ENCODE data around the gene TAS2R1. TPM values are rescaled to one million over a fixed set of nuclear protein-coding genes. Genes with fewer than 3 reads are reported as not detected.

The TAS2R1 gene
- total RNA-seq, 1 donor from 2014 or later, result not detected

DNA sequence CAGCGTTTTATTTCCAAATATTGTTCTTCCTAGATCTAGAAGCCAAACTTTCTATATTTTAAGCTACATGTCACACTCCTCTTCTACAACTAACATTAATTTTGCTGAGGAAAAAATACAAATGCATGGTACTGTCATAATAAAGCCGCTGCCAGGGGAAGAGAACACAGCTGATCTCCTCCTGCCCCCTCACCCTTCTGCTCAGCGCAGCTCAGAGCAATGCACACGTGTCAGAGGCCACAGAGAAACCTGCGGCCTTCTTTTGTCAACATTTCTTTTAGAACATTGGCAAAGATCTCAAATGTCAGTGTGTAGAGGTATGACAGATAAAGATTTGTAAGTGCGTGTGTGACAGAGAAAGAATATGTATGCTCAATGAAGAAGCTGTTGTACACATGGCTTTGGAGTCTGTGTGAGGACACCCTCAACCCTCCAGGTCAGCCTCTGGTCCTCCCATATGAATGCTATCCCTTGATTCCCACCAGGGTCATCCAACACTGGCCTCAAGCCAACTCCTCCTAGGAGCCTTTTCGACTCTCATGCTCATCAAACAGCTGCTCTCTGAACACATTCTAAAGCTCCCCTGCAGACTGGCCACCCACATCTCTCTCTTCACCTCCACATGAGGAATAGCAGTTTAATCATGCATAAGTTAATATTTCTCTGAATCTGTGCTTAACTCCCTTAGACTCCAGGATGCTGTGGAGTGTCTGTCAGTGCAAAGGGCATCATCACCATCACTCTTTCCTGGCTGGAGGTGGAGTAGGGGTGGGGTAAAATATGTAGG lies 40.9 kb downstream of the TAS2R1 start:
- intact Hi-C loops (cut with micrococcal nuclease), result no loop called here
- H3K36me3 ChIP-seq, result no peaks in the 10 kb centered on the region
- no peak overlapping the region for H3K27ac ChIP-seq (replicated peaks)
- no peak overlapping the region for H3K4me3 ChIP-seq
- TF ChIP-seq CTCF (IDR thresholded peaks at IDR 0.05; ENCODE audit: borderline replicate concordance), result no peak
- no peaks in the 10 kb centered on the region for H3K4me1 ChIP-seq
- no peak for DNase-seq
- H3K9me3 ChIP-seq (replicated peaks), result no peaks in the 10 kb centered on the region
- no peaks in the 10 kb centered on the region for H3K27me3 ChIP-seq (ENCODE audit: low read depth)

GRCh38 chr5:9588254-9588653 lies 41.9 kb downstream of the TAS2R1 start:
- no peak for DNase-seq
- intact Hi-C loops (cut with micrococcal nuclease), result no loop called here
- Histone ChIP-seq H3K27ac (replicated peaks) (no peak overlapping the region), H3K4me1 (no peaks in the 10 kb centered on the region), H3K9me3 (replicated peaks) (no peaks in the 10 kb centered on the region), H3K27me3 (ENCODE audit: low read depth) (no peaks in the 10 kb centered on the region), H3K36me3 (no peaks in the 10 kb centered on the region), H3K4me3 (no peak overlapping the region)
- no peak for TF ChIP-seq CTCF (IDR thresholded peaks at IDR 0.05; ENCODE audit: borderline replicate concordance)

- H3K36me3 ChIP-seq, result no peaks in the 10 kb centered on the region
- no peak for TF ChIP-seq CTCF (IDR thresholded peaks at IDR 0.05; ENCODE audit: borderline replicate concordance)
- no peak overlapping the region for H3K27ac ChIP-seq (replicated peaks)
- no peaks in the 10 kb centered on the region for H3K4me1 ChIP-seq
- intact Hi-C loops (cut with micrococcal nuclease), result no loop called here
- no peaks in the 10 kb centered on the region for H3K27me3 ChIP-seq (ENCODE audit: low read depth)
- no peak for DNase-seq
- H3K4me3 ChIP-seq, result no peak overlapping the region
- no peaks in the 10 kb centered on the region for H3K9me3 ChIP-seq (replicated peaks)
Observed at GRCh38 chr5:9587135-9587534, 43.0 kb downstream of the TAS2R1 start.

- no peaks in the 10 kb centered on the region for H3K27me3 ChIP-seq (ENCODE audit: low read depth)
- H3K4me1 ChIP-seq, result no peaks in the 10 kb centered on the region
- no peak overlapping the region for H3K4me3 ChIP-seq
- H3K27ac ChIP-seq (replicated peaks), result no peak overlapping the region
- H3K9me3 ChIP-seq (replicated peaks), result peaks cover 8% of the 10 kb centered on the region
- TF ChIP-seq CTCF (IDR thresholded peaks at IDR 0.05; ENCODE audit: borderline replicate concordance), result no peak
- H3K36me3 ChIP-seq, result no peaks in the 10 kb centered on the region
- no peak for DNase-seq
- intact Hi-C loops (cut with micrococcal nuclease), result no loop called here
Observed at GRCh38 chr5:9582406-9582805, 47.7 kb downstream of the TAS2R1 start.

Other genes starting within 250 kb of the TAS2R1 start
- 43.2 TPM for gene SEMA5A, start 84.3 kb downstream of the TAS2R1 start, total RNA-seq

All from left ventricle myocardium inferior (tissue), 1 donor.